GM15510 (cell line): ENCODE results near the gene MMS22L.

Experiments used
- POLR2A ChIP-seq: IDR thresholded peaks from 3 replicates; pipeline ENCODE4 v1.6.1; 2011; ENCODE audit warnings: borderline replicate concordance; ENCODE audit not compliant: insufficient read length; ENCODE audit errors: extremely low read depth

The MMS22L gene

DNA sequence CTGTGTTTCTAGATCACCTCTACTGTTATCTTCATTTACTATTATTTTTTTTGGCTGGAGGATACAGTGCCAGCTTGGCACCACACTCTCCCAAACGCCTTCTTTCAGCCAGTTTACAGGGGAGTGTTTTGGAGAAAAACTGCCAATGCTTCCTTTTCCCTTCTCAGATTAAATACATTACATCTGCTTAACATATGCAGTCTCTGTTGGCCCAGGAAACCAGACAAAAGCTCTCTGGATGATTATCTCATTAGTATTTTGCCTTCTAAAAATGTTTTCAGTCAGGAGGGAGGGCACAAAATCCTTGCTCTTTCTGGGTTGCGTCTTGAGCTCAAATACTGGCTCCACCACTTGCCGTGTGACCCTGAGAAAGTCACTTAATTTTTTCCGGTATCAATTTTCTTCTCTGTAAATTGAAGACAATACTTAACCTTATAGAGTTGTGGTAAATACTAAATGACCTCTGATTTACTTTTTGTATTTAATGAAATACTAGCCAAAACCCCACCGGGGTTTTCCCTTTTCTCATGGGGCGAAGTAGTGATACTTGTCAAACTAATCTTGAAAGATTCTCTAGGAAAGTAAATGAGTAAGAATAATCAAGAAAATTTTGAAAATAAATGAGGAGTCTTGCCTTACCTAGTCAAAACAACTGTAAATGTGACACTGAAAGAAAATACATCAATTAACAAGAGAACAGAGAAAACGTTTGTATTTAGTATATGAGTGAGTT is 146.2 kb downstream of the MMS22L start:
- TF ChIP-seq POLR2A = no peak

DNA sequence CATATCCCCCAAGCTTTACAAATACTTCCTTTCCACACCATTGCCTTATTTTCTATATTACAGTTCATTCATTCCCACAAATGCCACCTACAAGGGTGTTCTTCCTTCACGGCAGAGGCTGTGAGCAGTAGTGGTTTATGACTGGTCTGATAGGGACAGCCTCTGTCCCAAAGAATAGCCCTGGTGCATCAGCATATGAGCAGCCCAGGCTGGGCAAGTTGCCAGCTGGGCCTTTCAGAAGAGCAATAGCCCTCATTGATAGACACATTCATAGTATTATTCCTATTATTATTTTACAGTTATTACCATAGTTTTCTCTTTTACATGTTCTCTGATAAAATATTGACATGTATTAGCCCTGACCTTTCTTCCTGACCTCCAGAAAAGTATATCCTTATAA is 149.9 kb downstream of the MMS22L start:
- no peak for TF ChIP-seq POLR2A

- no peak for TF ChIP-seq POLR2A
Observed at GRCh38 chr6:97129106-97129505, 153.9 kb downstream of the MMS22L start.

DNA sequence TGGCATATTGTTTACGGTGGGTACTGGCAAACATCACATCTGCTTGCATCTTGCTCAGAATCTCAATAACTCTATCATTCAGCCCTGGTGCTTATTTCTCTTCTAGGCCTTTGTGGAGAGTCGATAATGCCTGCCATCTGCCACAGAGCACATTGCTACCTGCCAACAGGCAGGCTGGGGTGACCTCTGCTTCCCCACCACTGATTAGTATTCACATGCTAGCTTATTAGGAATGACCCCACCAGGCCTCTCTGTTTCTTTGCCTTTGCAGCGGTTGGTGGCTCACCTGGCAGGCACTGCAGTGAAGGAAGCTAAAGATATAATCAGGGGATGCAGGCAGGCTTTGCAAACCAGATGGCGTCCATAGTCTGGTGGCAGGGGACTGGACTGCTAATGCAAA is 154.5 kb downstream of the MMS22L start:
- TF ChIP-seq POLR2A = no peak

DNA sequence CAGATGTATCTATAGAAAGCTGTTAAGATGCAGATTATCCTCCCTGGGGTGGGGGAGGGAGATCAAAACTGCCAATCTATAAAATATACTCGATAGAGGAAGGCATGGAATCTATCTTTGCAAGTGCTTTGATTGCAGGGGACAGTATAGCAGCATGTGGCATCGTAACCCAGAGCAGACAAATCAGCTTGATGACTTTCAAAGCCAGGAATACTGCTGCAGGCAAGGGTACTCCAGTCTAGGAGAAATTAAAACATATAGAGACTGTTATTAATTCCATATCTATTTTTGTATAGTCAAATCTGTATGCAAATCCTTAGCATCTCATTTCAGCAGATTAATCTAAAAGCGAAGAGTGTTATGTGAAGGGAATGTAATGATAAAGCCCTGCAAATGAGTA is 159.4 kb downstream of the MMS22L start:
- no peak for TF ChIP-seq POLR2A

DNA sequence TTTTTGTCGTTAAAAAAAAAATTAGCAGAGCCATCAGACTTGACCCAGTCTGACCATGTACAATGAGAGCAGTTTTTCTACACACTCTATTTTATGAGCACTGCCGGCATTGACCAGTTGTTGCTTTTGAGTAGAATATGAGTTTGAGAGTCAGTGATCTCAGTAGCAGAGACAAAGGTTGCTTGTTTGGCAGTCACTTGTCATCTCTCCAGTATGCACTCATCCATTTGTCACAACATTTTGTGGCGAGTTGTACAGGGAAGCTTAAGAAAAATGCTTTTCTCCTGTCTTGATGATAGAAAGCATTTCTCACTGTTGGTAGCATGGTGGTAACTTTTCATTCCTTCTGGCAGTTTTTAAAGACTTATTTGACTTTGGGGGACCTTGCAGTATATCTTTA is 159.9 kb downstream of the MMS22L start:
- no peak for TF ChIP-seq POLR2A

- TF ChIP-seq POLR2A = no peak
Observed at GRCh38 chr6:97120511-97120910, 162.5 kb downstream of the MMS22L start.

DNA sequence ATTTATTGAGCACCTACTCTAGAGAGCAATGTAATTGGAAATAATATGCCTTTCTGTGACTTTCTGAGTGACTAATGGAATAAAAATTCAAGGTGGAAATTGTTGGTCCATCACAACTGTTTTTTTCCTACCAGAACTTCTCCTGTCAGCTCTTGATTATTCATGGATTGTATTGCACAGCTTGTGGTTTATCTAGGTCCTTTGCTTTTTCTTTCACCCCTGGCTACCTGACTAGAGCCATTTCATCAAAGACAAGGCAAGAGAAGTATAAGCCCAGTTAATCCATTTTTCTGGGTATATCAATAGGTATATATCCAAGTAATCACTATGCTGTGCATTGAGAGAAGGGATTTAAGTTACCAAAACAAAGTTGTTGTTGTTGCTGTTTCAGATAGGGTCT is 168.4 kb downstream of the MMS22L start:
- no peak for TF ChIP-seq POLR2A

GRCh38 chr6:97113170-97113569 is 169.8 kb downstream of the MMS22L start:
- TF ChIP-seq POLR2A = no peak

GRCh38 chr6:97111243-97111642 is 171.8 kb downstream of the MMS22L start:
- no peak for TF ChIP-seq POLR2A

- no peak for TF ChIP-seq POLR2A
Observed at GRCh38 chr6:97110626-97111025, 172.4 kb downstream of the MMS22L start.

- no peak for TF ChIP-seq POLR2A
Observed at GRCh38 chr6:97110149-97110548, 172.9 kb downstream of the MMS22L start.

GRCh38 chr6:97109444-97109843 is 173.6 kb downstream of the MMS22L start:
- TF ChIP-seq POLR2A = no peak

GRCh38 chr6:97102145-97102790 is 180.7 kb downstream of the MMS22L start:
- no peak for TF ChIP-seq POLR2A

- no peak for TF ChIP-seq POLR2A
Observed at GRCh38 chr6:97100696-97101095, 182.3 kb downstream of the MMS22L start.
